HG03378 (cell line): Measurements from ENCODE around the gene TRIM25.
"Not testable (repeated sequence)": the region's sequence is repeated elsewhere in the genome, so short reads cannot be mapped to it uniquely, and the experiment has no call there.

Experiments used
- ATAC-seq: cut with Tn5 transposase; IDR thresholded peaks from one replicate; pipeline ENCODE4 v1.9.1; 2021; ENCODE audit warnings: mild to moderate bottlenecking, moderate library complexity; ENCODE audit not compliant: unreplicated experiment

TRIM25 gene

GRCh38 chr17:56913867-56914580, at the start of gene TRIM25:
Gene TRIM25, minus strand, starts transcription at chr17:56914049. Its CDS starts 61 bp downstream, at chr17:56913988.
- ATAC-seq = peak; percentile 41

GRCh38 chr17:56960596-56961538, 47.0 kb upstream of the TRIM25 start, which contains the start of gene COIL:
Gene COIL, minus strand, starts transcription at chr17:56961050. Its CDS starts 31 bp downstream, at chr17:56961019.
- peak; percentile 90 for ATAC-seq

DNA sequence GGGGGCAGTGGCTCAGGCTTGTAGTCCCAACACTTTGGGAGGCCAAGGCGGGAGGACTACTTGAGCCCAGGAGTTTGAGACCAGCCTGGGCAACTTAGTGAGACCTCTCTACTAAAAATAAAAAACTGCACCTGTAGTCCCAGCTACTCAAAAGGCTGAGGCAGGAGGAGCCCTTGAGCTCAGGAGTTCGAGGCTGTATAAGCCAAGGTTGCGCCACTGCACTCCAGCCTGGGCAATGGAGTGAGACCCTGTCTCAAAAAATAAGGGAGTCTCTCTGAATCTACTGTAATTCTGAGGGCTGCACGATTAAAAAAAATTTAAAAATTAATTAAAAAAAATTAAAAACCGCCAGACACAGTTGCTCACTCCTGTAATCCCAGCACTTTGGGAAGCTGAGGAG, 43.1 kb upstream of the TRIM25 start:
- ATAC-seq = no peak

DNA sequence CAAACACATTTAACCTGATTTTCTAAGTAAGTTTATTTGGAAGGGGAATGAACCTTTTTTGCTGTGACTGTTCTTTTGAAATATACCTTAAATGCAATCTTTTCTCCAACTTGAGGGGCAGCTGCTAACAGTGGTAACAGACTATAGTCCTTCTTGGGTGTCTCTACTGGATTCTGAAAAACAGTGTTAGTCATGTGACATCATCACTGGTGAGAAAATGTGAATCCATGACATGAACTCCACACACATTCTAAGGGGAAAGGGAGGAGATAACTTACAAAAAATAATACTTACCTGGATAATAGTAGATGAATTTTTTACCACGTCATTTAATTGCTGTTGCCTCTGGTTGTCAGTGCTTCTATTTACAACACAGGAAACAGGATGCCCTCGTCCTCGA, 35.7 kb upstream of the TRIM25 start:
- ATAC-seq = no peak

DNA sequence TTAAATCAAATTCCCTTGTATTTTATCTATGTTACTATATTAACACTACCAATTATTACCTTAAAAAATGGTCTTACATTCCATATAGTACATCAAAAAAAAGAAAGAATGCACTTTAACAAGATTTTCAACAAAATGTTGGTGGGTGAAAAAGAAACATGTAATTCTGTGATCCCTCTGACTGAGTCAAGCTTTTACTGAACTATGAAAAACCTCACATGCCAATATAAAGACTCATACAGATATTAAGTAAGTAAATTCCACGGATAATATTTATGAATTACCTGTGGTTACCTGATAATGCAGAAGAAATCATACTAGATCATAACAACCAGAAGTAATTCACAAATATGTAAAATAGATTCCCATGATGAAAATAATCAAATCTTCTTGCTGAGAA, 34.6 kb upstream of the TRIM25 start:
- no peak for ATAC-seq

DNA sequence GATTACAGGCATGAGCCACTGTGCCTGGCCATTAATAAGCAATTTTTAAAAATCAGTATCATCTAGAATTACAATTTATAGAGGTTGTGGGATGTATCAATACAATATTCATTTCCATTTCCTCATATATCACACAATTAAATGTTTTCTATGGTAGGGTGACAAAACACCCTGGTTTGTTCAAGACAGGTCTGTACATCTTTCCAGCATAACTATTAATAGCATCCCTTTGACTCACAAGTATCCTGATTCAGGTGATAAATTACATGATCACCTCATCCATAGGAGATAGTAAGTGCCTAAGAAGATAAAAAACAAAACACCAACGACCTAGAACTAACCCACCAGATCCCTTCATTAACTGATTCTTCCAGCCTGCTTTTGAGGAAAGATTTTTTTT, 33.9 kb upstream of the TRIM25 start:
- no peak for ATAC-seq

- no peak for ATAC-seq
Observed at GRCh38 chr17:56945938-56946505, 32.2 kb upstream of the TRIM25 start.

GRCh38 chr17:56943505-56944125, 29.8 kb upstream of the TRIM25 start:
- ATAC-seq = no peak

- peak; percentile 62 for ATAC-seq
Observed at GRCh38 chr17:56939869-56940484, 26.1 kb upstream of the TRIM25 start.

DNA sequence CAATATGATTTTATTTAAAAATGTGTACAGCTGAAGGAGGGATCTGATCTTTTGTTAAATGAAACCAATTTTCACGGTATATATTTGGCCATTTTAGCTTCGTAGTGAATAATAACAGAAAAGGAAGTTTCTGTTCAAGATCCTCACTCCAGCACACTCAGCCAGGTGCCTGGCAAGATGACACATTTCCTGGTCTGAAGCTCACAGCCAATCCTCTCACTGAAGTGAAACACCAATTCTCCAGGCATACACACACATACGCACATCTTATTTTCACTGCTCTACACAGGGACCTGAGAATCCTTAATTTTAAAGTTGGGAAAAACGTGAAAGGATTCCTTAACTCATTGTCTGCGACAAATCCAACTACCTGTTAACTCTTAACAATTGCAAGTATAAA, 24.4 kb upstream of the TRIM25 start:
- not testable (repeated sequence) for ATAC-seq

GRCh38 chr17:56937687-56938086, 23.8 kb upstream of the TRIM25 start:
- no peak for ATAC-seq

DNA sequence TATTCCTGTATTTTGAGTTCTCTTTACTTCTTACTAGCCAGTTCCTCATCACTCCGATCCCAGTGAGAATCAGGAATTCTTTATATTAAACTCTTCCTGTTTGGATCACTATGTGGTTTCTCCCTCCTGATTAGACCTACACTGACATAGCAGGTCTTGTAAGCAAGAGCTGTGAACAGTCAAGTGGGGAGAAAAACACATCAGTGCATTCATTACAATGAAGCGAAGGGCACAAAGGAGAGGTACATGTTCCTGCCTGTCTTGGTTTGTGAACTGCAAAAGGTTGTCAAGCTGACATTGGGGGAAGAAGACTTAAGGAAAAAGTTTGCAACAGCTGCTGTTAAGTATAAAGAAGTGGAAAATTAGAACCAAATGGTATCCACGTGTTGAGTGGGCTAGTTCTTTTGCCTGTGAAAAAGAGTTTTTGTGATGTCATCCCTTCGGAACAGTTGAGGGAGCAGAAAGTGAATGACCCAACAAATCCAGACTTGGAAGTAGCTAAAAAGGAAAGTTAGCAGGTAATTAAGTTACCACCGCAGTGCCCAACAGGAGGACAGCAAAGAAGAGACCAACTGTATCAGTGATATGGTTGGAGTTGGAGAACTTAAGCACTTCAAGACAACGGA, 23.0 kb upstream of the TRIM25 start:
- ATAC-seq = no peak

- no peak for ATAC-seq
Observed at GRCh38 chr17:56935461-56935860, 21.6 kb upstream of the TRIM25 start.

- no peak for ATAC-seq
Observed at GRCh38 chr17:56934280-56934679, 20.4 kb upstream of the TRIM25 start.

GRCh38 chr17:56933868-56934267, 20.0 kb upstream of the TRIM25 start:
- no peak for ATAC-seq

- ATAC-seq = no peak
Observed at GRCh38 chr17:56933151-56933745, 19.4 kb upstream of the TRIM25 start.

- no peak for ATAC-seq
Observed at GRCh38 chr17:56930739-56931337, 17.0 kb upstream of the TRIM25 start.

GRCh38 chr17:56929362-56929969, 15.6 kb upstream of the TRIM25 start:
- no peak for ATAC-seq

- ATAC-seq = no peak
Observed at GRCh38 chr17:56928586-56928985, 14.7 kb upstream of the TRIM25 start.
